Naive thymus-derived CD4-positive, alpha-beta T cell (primary cell): ENCODE data around the gene SYNDIG1. TPM values are rescaled to one million over a fixed set of nuclear protein-coding genes. Genes with fewer than 3 reads are reported as not detected.

Experiments
- ATAC-seq: fragments of 150-1000 bp; cut with Tn5 transposase; 2 replicates; pipeline ENCODE4 v1.10.0; 2021; ENCODE audit warnings: mild to moderate bottlenecking, moderate library complexity
- CTCF ChIA-PET: fragments of 350-600 bp; sonication (Branson Sonifier 250); formaldehyde crosslinking; loops from one replicate; lab custom pipeline; 2021; ENCODE audit warnings: antibody characterized with exemption; lab: Charles Lee
- POLR2A ChIA-PET: fragments of 350-600 bp; sonication (Branson Sonifier 250); formaldehyde crosslinking; loops from one replicate; lab custom pipeline; 2021; ENCODE audit warnings: antibody characterized with exemption, inconsistent platforms; lab: Charles Lee
- DNase-seq, 9 donors: peaks; one replicate each; pipeline versions ENCODE4 v3.0.0 to v3.0.0-alpha.2; 2020 to 2022; ENCODE audit warnings: mixed read lengths in 1 of 9
- H3K27ac ChIP-seq: one replicate; pipeline ENCODE4 v1.7.0; 2013; ENCODE audit warnings: mild to moderate bottlenecking, low read depth, low read length, moderate library complexity
- H3K27me3 ChIP-seq, 2 donors: one replicate each; pipeline ENCODE4 v1.7.0; 2013; ENCODE audit warnings: low read length in 2 of 2, mild to moderate bottlenecking in 2 of 2, moderate library complexity in 2 of 2; ENCODE audit not compliant: control insufficient read depth in 2 of 2, insufficient read depth in 2 of 2
- H3K36me3 ChIP-seq, 3 experiments: 1 replicate in 2 of 3; 2 replicates in 1 of 3; pipeline ENCODE4 v1.7.0; 2013; ENCODE audit warnings: low read length in 3 of 3, mild to moderate bottlenecking in 3 of 3, moderate library complexity in 1 of 3; ENCODE audit not compliant: insufficient read depth in 3 of 3, control insufficient read depth in 2 of 3
- H3K4me1 ChIP-seq, 2 donors: one replicate each; pipeline ENCODE4 v1.7.0; 2013; ENCODE audit warnings: low read length in 2 of 2, mild to moderate bottlenecking in 2 of 2, moderate library complexity in 1 of 2; ENCODE audit not compliant: control insufficient read depth in 2 of 2, insufficient read depth in 2 of 2
- H3K4me3 ChIP-seq: 2 replicates; pipeline ENCODE4 v1.7.0; 2013; ENCODE audit warnings: mild to moderate bottlenecking, low read length
- H3K9me3 ChIP-seq, 3 experiments: 1 replicate in 2 of 3; 2 replicates in 1 of 3; pipeline ENCODE4 v1.7.0; 2013; ENCODE audit warnings: low read length in 3 of 3; ENCODE audit not compliant: control insufficient read depth in 2 of 3
- H3K27ac Mint-ChIP-seq, 9 donors: one replicate each; pipeline ENCODE4 v1.8.0; 2020 to 2022; ENCODE audit warnings: mixed read lengths in 9 of 9, mild to moderate bottlenecking in 8 of 9, moderate library complexity in 5 of 9, inconsistent platforms in 2 of 9
- H3K27me3 Mint-ChIP-seq, 5 donors: one replicate each; pipeline ENCODE4 v1.8.0; 2021 to 2022; ENCODE audit warnings: mixed read lengths in 5 of 5, mild to moderate bottlenecking in 1 of 5
- H3K36me3 Mint-ChIP-seq, 5 donors: one replicate each; pipeline ENCODE4 v1.8.0; 2020 to 2022; ENCODE audit warnings: mixed read lengths in 5 of 5, mild to moderate bottlenecking in 3 of 5, inconsistent platforms in 1 of 5
- H3K4me1 Mint-ChIP-seq, 7 donors: one replicate each; pipeline ENCODE4 v1.8.0; 2020 to 2022; ENCODE audit warnings: mixed read lengths in 7 of 7, mild to moderate bottlenecking in 3 of 7, inconsistent platforms in 1 of 7
- H3K4me3 Mint-ChIP-seq, 10 donors: one replicate each; pipeline ENCODE4 v1.8.0; 2020 to 2022; ENCODE audit warnings: mild to moderate bottlenecking in 10 of 10, mixed read lengths in 10 of 10, moderate library complexity in 6 of 10, inconsistent platforms in 2 of 10
- H3K9me3 Mint-ChIP-seq, 11 donors: one replicate each; pipeline ENCODE4 v1.8.0; 2020 to 2022; ENCODE audit warnings: mixed read lengths in 11 of 11, mild to moderate bottlenecking in 4 of 11, inconsistent platforms in 1 of 11, moderate library complexity in 1 of 11
- intact Hi-C, 2 donors: fragments of 100-400 bp; cut with micrococcal nuclease; formaldehyde crosslinking; loops; one replicate each; pipeline ENCODE4 v1.15.1; 2023
- polyA plus RNA-seq, 2 donors: library from polyadenylated mRNA; unstranded; fragments of 300-500 nt; fragmentation: Illumina TruSeq; gene quantifications; one replicate each; pipeline ENCODE4 v1.2.3, GENCODE V29; 2021
- total RNA-seq, 6 experiments: library from RNA in 5 of 6; stranded (reverse) in 5 of 6; gene quantifications; 1 replicate in 5 of 6; 2 replicates in 1 of 6; pipeline ENCODE4 v1.2.3 and lab custom pipeline; 2021 to 2026

The SYNDIG1 gene
- total and polyA plus RNA-seq, 7 experiments from 2014 or later = not detected

DNA sequence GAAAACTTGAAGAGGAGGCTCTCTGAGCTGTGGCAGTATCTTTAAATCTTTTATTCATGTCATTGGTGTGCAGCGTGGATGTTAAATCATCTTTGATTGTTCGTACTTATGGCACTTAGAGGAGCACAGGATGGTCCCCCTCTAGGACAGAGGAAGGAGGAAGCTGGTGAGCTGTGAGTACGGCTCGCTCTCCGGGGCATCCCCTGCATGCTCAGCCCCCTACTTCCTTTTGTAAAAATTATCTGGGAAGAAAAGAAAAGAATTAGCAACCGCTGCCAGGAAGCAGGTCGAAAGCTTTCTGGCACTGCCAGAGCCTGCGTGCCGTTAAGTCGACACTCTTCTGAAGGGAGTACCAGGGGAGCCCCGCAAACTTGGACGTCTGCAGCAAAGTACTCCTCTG is 158.5 kb downstream of the SYNDIG1 start:
- no peaks in the 10 kb centered on the region for H3K4me1 ChIP-seq
- ChIA-PET POLR2A (no interaction called here), CTCF (no interaction called here)
- Mint-ChIP-seq H3K4me3 (peak overlapping the region in 1 of 10 donors; percentile 47), H3K27me3 (peaks cover 0 to 3% (median 0%) of the 10 kb centered on the region in 5 donors), H3K27ac (peak overlapping the region in 1 of 9 donors; percentile 12), H3K36me3 (peaks cover 0 to 3% (median 0%) of the 10 kb centered on the region in 5 donors), H3K9me3 (peaks cover 0 to 3% (median 0%) of the 10 kb centered on the region in 11 donors), H3K4me1 (peaks cover 8 to 24% (median 20%) of the 10 kb centered on the region in 7 donors)
- H3K9me3 ChIP-seq = no peaks in the 10 kb centered on the region
- ATAC-seq (no peak), DNase-seq (no peak)
- no peaks in the 10 kb centered on the region for H3K36me3 ChIP-seq
- H3K27me3 ChIP-seq = no peaks in the 10 kb centered on the region
- no peak overlapping the region for H3K27ac ChIP-seq
- intact Hi-C loops = no loop called here
- no peak overlapping the region for H3K4me3 ChIP-seq

- Mint-ChIP-seq H3K27ac (peak overlapping the region in 1 of 9 donors; percentile 19), H3K4me3 (no peak overlapping the region), H3K36me3 (peaks cover 0 to 3% (median 0%) of the 10 kb centered on the region in 5 donors), H3K4me1 (peaks cover 8 to 24% (median 20%) of the 10 kb centered on the region in 7 donors), H3K27me3 (peaks cover 0 to 2% (median 0%) of the 10 kb centered on the region in 5 donors), H3K9me3 (peaks cover 0 to 3% (median 0%) of the 10 kb centered on the region in 11 donors)
- no peak for ATAC-seq
- no peak for DNase-seq
- Histone ChIP-seq H3K4me1 (no peaks in the 10 kb centered on the region), H3K27ac (no peak overlapping the region), H3K4me3 (no peak overlapping the region), H3K36me3 (no peaks in the 10 kb centered on the region), H3K9me3 (no peaks in the 10 kb centered on the region), H3K27me3 (no peaks in the 10 kb centered on the region)
- ChIA-PET CTCF (no interaction called here), POLR2A (no interaction called here)
- intact Hi-C loops = no loop called here
Observed at GRCh38 chr20:24628985-24629384, 159.6 kb downstream of the SYNDIG1 start.

GRCh38 chr20:24629668-24630067 is 160.2 kb downstream of the SYNDIG1 start:
- Mint-ChIP-seq H3K4me1 (peaks cover 8 to 24% (median 20%) of the 10 kb centered on the region in 7 donors), H3K4me3 (no peak overlapping the region), H3K36me3 (peaks cover 0 to 3% (median 0%) of the 10 kb centered on the region in 5 donors), H3K27me3 (peaks cover 0 to 2% (median 0%) of the 10 kb centered on the region in 5 donors), H3K9me3 (peaks cover 0 to 3% (median 0%) of the 10 kb centered on the region in 11 donors), H3K27ac (peak overlapping the region in 1 of 9 donors; percentile 2)
- ChIA-PET POLR2A (no interaction called here), CTCF (no interaction called here)
- intact Hi-C loops = no loop called here
- no peaks in the 10 kb centered on the region for H3K9me3 ChIP-seq
- no peak overlapping the region for H3K27ac ChIP-seq
- no peaks in the 10 kb centered on the region for H3K27me3 ChIP-seq
- H3K4me1 ChIP-seq = no peaks in the 10 kb centered on the region
- DNase-seq (no peak), ATAC-seq (peak; percentile 49)
- no peak overlapping the region for H3K4me3 ChIP-seq
- H3K36me3 ChIP-seq = no peaks in the 10 kb centered on the region

GRCh38 chr20:24630486-24631172 is 161.2 kb downstream of the SYNDIG1 start:
- ChIA-PET POLR2A (no interaction called here), CTCF (no interaction called here)
- Mint-ChIP-seq H3K9me3 (no peaks in the 10 kb centered on the region), H3K4me1 (peaks cover 8 to 24% (median 20%) of the 10 kb centered on the region in 7 donors), H3K27me3 (peaks cover 0 to 4% (median 3%) of the 10 kb centered on the region in 5 donors), H3K36me3 (no peaks in the 10 kb centered on the region), H3K27ac (no peak overlapping the region), H3K4me3 (no peak overlapping the region)
- Histone ChIP-seq H3K4me1 (no peaks in the 10 kb centered on the region), H3K36me3 (no peaks in the 10 kb centered on the region), H3K4me3 (no peak overlapping the region), H3K9me3 (no peaks in the 10 kb centered on the region), H3K27ac (no peak overlapping the region), H3K27me3 (no peaks in the 10 kb centered on the region)
- ATAC-seq (no peak), DNase-seq (no peak)
- intact Hi-C loops = no loop called here

GRCh38 chr20:24631173-24631505 is 161.7 kb downstream of the SYNDIG1 start:
- CTCF ChIA-PET = no interaction called here
- Mint-ChIP-seq H3K27me3 (peaks cover 0 to 7% (median 4%) of the 10 kb centered on the region in 5 donors), H3K9me3 (no peaks in the 10 kb centered on the region), H3K4me1 (peaks cover 8 to 24% (median 20%) of the 10 kb centered on the region in 7 donors), H3K36me3 (no peaks in the 10 kb centered on the region), H3K4me3 (no peak overlapping the region), H3K27ac (no peak overlapping the region)
- intact Hi-C loops = no loop called here
- H3K4me1 ChIP-seq = no peaks in the 10 kb centered on the region
- ATAC-seq = no peak
- no peak overlapping the region for H3K4me3 ChIP-seq
- no peak overlapping the region for H3K27ac ChIP-seq
- no peak for DNase-seq
- H3K27me3 ChIP-seq = no peaks in the 10 kb centered on the region
- H3K9me3 ChIP-seq = no peaks in the 10 kb centered on the region
- POLR2A ChIA-PET = no interaction called here
- no peaks in the 10 kb centered on the region for H3K36me3 ChIP-seq

DNA sequence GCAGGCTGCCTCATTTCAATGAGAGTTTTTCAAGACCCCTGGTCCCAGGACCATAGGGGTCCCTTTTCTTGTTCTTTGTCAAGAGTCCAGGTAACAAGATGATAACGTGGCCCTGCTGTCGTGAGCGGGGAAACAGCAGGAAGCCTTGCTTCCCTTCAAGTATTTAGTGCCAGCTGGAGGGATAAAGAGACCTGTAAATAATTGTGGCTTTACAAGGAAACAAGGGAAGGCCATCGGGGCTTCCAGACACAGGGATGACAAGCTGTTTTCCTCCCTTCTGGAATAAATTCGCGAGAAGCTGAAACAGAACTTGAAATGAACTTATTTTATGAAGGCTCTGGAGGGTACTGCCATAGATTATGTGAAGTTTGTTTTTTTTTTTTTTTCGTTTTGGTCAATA is 163.2 kb downstream of the SYNDIG1 start:
- intact Hi-C loops = no loop called here

DNA sequence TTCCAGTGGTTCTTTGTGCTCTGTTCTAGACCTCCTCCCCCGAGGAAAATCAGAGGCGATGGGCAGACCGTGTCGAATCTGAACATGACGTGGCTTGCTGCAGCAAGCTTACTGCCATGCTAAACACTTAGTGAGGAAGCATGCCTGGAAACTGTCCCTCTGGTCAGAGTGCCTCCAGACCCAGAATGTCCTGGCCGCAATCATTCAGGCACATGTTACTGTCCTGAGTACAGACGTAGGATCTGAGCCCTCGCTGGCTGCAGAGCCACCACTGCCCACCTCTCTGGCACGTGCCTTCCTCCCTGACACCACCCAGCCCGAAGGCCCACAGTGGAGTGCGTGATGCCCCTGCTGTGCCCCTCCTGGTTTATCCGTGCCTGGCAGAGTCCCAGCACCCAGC is 163.6 kb downstream of the SYNDIG1 start:
- H3K9me3 ChIP-seq = no peaks in the 10 kb centered on the region
- H3K4me3 ChIP-seq = no peak overlapping the region
- Mint-ChIP-seq H3K4me1 (peaks cover 8 to 19% (median 17%) of the 10 kb centered on the region in 7 donors), H3K27ac (no peak overlapping the region), H3K9me3 (no peaks in the 10 kb centered on the region), H3K36me3 (no peaks in the 10 kb centered on the region), H3K27me3 (peaks cover 0 to 7% (median 4%) of the 10 kb centered on the region in 5 donors), H3K4me3 (no peak overlapping the region)
- ATAC-seq = no peak
- no peaks in the 10 kb centered on the region for H3K27me3 ChIP-seq
- ChIA-PET POLR2A (no interaction called here), CTCF (no interaction called here)
- H3K36me3 ChIP-seq = no peaks in the 10 kb centered on the region
- intact Hi-C loops = no loop called here
- H3K27ac ChIP-seq = no peak overlapping the region
- no peaks in the 10 kb centered on the region for H3K4me1 ChIP-seq
- no peak for DNase-seq

More for the DNA sequence above, 163.2 kb downstream of the SYNDIG1 start:
- ChIA-PET POLR2A (no interaction called here), CTCF (no interaction called here)
- Histone ChIP-seq H3K4me3 (no peak overlapping the region), H3K4me1 (no peaks in the 10 kb centered on the region), H3K27me3 (no peaks in the 10 kb centered on the region), H3K36me3 (no peaks in the 10 kb centered on the region), H3K9me3 (no peaks in the 10 kb centered on the region), H3K27ac (no peak overlapping the region)
- H3K9me3 Mint-ChIP-seq = no peaks in the 10 kb centered on the region
- peaks cover 0 to 7% (median 4%) of the 10 kb centered on the region in 5 donors for H3K27me3 Mint-ChIP-seq
- H3K27ac Mint-ChIP-seq = no peak overlapping the region
- no peak for ATAC-seq
- H3K4me3 Mint-ChIP-seq = no peak overlapping the region
- DNase-seq = no peak
- H3K36me3 Mint-ChIP-seq = no peaks in the 10 kb centered on the region
- peaks cover 8 to 23% (median 20%) of the 10 kb centered on the region in 7 donors for H3K4me1 Mint-ChIP-seq
